ENCODE results near the gene IFRD1. TPM values are rescaled to one million over a fixed set of nuclear protein-coding genes. Genes with fewer than 3 reads are reported as not detected.

The IFRD1 gene, protein sequence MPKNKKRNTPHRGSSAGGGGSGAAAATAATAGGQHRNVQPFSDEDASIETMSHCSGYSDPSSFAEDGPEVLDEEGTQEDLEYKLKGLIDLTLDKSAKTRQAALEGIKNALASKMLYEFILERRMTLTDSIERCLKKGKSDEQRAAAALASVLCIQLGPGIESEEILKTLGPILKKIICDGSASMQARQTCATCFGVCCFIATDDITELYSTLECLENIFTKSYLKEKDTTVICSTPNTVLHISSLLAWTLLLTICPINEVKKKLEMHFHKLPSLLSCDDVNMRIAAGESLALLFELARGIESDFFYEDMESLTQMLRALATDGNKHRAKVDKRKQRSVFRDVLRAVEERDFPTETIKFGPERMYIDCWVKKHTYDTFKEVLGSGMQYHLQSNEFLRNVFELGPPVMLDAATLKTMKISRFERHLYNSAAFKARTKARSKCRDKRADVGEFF
- total RNA-seq: 83.7 and 114 TPM in 2 replicates
- polyA plus RNA-seq: 69.9 and 76.3 TPM in 2 replicates

DNA sequence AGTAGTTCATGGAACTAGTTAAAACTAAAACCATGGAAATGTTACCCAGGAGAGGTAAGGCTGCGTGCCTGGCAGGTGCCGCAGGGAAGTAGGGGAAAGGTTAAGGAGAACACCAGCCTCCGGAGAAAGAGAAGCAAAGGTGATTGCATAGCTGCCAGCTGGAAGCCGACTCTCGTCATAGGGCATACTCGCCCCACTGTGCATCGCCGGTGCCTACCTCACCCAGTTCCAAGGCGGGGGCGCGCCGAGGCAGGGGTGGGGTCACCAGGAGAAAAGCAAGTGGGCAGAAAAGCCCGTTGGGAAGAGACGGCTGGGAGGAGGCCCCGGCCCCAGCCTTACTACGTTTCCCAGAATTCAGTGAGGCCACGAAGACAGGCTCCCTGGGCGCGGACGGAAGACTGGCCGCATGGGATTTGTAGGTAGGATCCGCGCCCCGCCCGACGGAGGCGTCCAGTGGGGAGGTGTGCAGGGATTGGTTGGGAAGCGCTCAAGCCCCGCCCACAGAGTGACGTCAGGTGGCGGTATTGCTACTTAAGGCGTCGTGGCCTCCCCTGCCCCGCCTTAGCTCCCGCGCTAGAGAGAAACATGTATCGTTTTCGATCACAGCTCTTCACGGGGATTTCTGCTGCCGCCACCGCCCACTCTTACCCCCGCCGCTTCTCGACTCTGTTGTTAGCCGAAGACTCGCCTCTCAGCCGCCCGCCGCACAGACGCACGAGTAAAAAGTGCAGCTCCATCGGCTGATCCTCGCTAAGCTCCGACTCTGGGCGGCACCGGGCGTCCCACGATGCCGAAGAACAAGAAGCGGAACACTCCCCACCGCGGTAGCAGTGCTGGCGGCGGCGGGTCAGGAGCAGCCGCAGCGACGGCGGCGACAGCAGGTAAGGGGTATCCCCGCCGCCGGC, at the start of gene IFRD1:
Gene IFRD1 (plus strand): TSS at position 559 of the 905 bp plus-strand sequence. CDS start 229 bp downstream, at position 788.
- peak within 1 kb of the TSS; percentile 72 for H3K4me2 ChIP-seq
- peaks cover 29% of the 10 kb centered on the region for H4K20me1 ChIP-seq (ENCODE audit: insufficient read depth, poor library complexity, severe bottlenecking)
- H3K36me3 ChIP-seq (replicated peaks; ENCODE audit: insufficient read depth, low read depth): no peaks in the 10 kb centered on the region
- H2AFZ ChIP-seq: peak within 1 kb of the TSS; percentile 41
- WGBS (ENCODE audit: low lambda C conversion rate, missing lambda C conversion rate): 2% methylated on average over 68 of the region's 73 CpGs
- peak within 1 kb of the TSS; percentile 97 for H3K27ac ChIP-seq
- H3K9me2 ChIP-seq (replicated peaks; ENCODE audit: insufficient read depth): no peaks in the 10 kb centered on the region
- no peak for TF ChIP-seq EZH2 (IDR thresholded peaks at IDR 0.05; ENCODE audit: borderline replicate concordance)
- peak; percentile 99 for DNase-seq (ENCODE audit: low spot score)
- no peaks in the 10 kb centered on the region for H3K27me3 ChIP-seq
- H3K4me1 ChIP-seq (ENCODE audit: insufficient read depth): peaks cover 14% of the 10 kb centered on the region
- H3K4me3 ChIP-seq: peak within 1 kb of the TSS; percentile 55
- H3K79me2 ChIP-seq: peaks cover 42% of the 10 kb centered on the region
- H3K9me3 ChIP-seq (ENCODE audit: low read depth): no peaks in the 10 kb centered on the region

DNA sequence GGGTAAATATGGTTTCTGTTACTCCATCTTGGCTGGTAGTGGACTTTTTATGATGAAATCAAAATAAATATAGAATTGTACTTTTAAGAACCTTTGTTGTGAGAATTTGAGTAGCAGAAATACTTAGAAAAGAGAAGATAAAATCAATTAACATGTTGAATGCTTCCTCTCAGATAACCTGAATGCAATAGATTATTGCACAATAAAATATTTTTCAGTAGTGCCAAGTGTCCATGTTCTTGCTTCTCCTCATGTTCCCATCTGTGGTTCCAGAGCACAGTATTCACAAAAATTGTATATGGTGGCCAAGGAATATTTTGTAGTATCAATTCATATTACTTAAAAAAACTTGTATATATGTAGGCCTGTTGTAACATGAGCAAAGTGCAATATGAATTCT, 45.9 kb upstream of the IFRD1 start:
- no peaks in the 10 kb centered on the region for H3K36me3 ChIP-seq (replicated peaks; ENCODE audit: insufficient read depth, low read depth)
- no peaks in the 10 kb centered on the region for H3K79me2 ChIP-seq
- no peaks in the 10 kb centered on the region for H3K9me2 ChIP-seq (replicated peaks; ENCODE audit: insufficient read depth)
- no peak for DNase-seq (ENCODE audit: low spot score)
- no peak overlapping the region for H3K27ac ChIP-seq
- H3K9me3 ChIP-seq (ENCODE audit: low read depth): no peaks in the 10 kb centered on the region
- no peaks in the 10 kb centered on the region for H4K20me1 ChIP-seq (ENCODE audit: insufficient read depth, poor library complexity, severe bottlenecking)
- H3K4me2 ChIP-seq: no peak overlapping the region
- no peak overlapping the region for H2AFZ ChIP-seq
- no peak overlapping the region for H3K4me3 ChIP-seq
- H3K4me1 ChIP-seq (ENCODE audit: insufficient read depth): no peaks in the 10 kb centered on the region
- no peaks in the 10 kb centered on the region for H3K27me3 ChIP-seq
- TF ChIP-seq EZH2phosphoT487 (IDR thresholded peaks at IDR 0.05; ENCODE audit: low read depth, severe bottlenecking, unreplicated experiment) (no peak), EZH2 (IDR thresholded peaks at IDR 0.05; ENCODE audit: borderline replicate concordance) (no peak)
- TF ChIP-seq, protein P1, sequence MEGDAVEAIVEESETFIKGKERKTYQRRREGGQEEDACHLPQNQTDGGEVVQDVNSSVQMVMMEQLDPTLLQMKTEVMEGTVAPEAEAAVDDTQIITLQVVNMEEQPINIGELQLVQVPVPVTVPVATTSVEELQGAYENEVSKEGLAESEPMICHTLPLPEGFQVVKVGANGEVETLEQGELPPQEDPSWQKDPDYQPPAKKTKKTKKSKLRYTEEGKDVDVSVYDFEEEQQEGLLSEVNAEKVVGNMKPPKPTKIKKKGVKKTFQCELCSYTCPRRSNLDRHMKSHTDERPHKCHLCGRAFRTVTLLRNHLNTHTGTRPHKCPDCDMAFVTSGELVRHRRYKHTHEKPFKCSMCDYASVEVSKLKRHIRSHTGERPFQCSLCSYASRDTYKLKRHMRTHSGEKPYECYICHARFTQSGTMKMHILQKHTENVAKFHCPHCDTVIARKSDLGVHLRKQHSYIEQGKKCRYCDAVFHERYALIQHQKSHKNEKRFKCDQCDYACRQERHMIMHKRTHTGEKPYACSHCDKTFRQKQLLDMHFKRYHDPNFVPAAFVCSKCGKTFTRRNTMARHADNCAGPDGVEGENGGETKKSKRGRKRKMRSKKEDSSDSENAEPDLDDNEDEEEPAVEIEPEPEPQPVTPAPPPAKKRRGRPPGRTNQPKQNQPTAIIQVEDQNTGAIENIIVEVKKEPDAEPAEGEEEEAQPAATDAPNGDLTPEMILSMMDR (IDR thresholded peaks at IDR 0.05; ENCODE audit: poor library complexity): no peak

DNA sequence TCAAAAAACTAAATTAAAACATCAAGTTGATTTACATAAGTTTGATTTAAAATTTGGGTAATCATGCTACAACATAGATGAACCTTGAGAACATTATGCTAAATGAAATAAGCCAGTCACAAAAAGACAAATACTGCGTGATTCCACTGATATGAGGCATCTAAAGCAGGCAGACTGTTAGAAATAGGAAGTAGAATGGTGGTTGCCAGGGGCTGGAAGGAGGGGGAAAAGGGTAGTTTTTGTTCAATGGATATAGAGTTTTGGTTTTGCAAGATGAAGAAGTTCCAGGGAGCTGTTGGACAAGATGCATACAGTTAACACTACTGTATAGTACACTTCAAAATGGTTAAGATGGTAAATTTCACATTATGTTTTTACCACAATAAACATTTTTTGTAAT, 45.0 kb upstream of the IFRD1 start:
- H3K4me1 ChIP-seq (ENCODE audit: insufficient read depth): no peaks in the 10 kb centered on the region
- H4K20me1 ChIP-seq (ENCODE audit: insufficient read depth, poor library complexity, severe bottlenecking): no peaks in the 10 kb centered on the region
- H3K79me2 ChIP-seq: no peaks in the 10 kb centered on the region
- TF ChIP-seq EZH2 (IDR thresholded peaks at IDR 0.05; ENCODE audit: borderline replicate concordance) (no peak), EZH2phosphoT487 (IDR thresholded peaks at IDR 0.05; ENCODE audit: low read depth, severe bottlenecking, unreplicated experiment) (no peak)
- TF ChIP-seq, protein P1 (IDR thresholded peaks at IDR 0.05; ENCODE audit: poor library complexity): no peak
- WGBS (ENCODE audit: low lambda C conversion rate, missing lambda C conversion rate): 92% methylated on average over 1 of the region's 1 CpG
- H3K27me3 ChIP-seq: no peaks in the 10 kb centered on the region
- H3K9me3 ChIP-seq (ENCODE audit: low read depth): no peaks in the 10 kb centered on the region
- H2AFZ ChIP-seq: no peak overlapping the region
- DNase-seq (ENCODE audit: low spot score): no peak
- no peak overlapping the region for H3K4me2 ChIP-seq
- H3K36me3 ChIP-seq (replicated peaks; ENCODE audit: insufficient read depth, low read depth): no peaks in the 10 kb centered on the region
- no peak overlapping the region for H3K27ac ChIP-seq
- H3K4me3 ChIP-seq: no peak overlapping the region
- no peaks in the 10 kb centered on the region for H3K9me2 ChIP-seq (replicated peaks; ENCODE audit: insufficient read depth)

Data from hepatocyte (in vitro differentiated cells).